HG03280 (cell line): Measurements from ENCODE around the gene ACTR3C.
"Not testable (repeated sequence)": the region's sequence is repeated elsewhere in the genome, so short reads cannot be mapped to it uniquely, and the experiment has no call there.

Experiments used
- ATAC-seq: cut with Tn5 transposase; IDR thresholded peaks from one replicate; pipeline ENCODE4 v1.9.1; 2021; ENCODE audit warnings: mild to moderate bottlenecking, moderate library complexity; ENCODE audit not compliant: unreplicated experiment

Gene ACTR3C

DNA sequence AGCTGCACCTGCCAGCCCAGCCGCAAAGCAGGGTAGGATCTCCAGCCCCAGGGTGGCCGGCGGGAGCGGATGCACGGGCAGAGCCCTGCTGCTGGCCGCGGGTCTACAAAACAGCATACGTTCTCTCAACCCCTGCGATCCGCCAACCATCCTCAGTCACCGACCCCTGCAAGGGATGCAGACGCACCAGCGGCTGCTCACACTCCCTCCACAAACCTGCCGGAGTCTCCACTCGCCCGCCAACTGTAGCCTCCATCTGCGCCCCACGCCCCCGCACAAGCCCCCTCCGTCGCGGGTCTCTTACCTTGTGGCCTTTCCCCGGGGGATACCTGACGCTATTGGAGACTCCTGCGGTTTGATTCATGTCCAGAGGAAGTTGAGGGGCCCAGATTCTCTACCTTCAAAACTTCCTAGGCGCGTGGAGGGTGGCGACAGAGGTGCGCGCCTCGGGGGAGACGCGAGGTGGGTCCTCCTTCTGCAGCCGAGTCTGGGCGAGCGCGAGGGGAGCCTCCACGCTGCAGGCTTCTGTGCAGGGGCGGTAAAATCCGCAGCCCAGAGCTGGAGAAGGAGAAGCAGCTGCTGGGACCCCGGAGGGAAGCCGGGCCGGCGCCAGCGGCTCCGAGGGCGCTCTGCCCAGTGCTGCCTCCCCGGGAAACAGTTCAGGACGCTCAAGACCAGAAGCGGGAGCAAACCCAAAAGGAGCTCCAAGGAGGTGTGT, 103.2 kb downstream of the ACTR3C start:
- ATAC-seq, result not testable (repeated sequence)

GRCh38 chr7:150206848-150207247, 116.5 kb downstream of the ACTR3C start:
- not testable (repeated sequence) for ATAC-seq

GRCh38 chr7:150205866-150206265, 117.5 kb downstream of the ACTR3C start:
- not testable (repeated sequence) for ATAC-seq

GRCh38 chr7:150204577-150204976, 118.8 kb downstream of the ACTR3C start:
- ATAC-seq, result not testable (repeated sequence)

DNA sequence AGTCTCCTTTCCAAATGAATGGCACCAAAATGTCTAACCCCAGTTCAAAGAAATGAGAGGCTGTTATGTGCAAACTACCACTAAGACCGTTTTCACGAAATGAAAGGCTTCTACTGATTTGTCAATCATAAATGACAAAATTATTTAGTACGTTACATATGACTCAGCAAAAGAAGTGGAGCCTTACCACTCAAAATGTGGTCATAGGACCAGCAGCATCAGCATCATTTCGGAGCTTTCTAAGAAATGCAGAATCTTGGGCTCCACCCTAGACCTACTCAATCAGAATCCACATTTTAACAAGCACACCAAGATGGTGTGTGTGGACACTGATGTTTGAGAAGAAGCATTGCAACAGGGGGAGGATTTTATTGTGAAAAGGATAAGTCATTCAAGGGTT, 120.5 kb downstream of the ACTR3C start:
- ATAC-seq, result not testable (repeated sequence)
